ENCODE measurements around the gene GPR18. TPM values are rescaled to one million over a fixed set of nuclear protein-coding genes. Genes with fewer than 3 reads are reported as not detected.

The GPR18 gene
- total and polyA plus RNA-seq, 9 of the 15 experiments (the other 6 are each of a cell fraction or from before 2014, with no cell fraction given), result 0.75 TPM; not detected in 8

DNA sequence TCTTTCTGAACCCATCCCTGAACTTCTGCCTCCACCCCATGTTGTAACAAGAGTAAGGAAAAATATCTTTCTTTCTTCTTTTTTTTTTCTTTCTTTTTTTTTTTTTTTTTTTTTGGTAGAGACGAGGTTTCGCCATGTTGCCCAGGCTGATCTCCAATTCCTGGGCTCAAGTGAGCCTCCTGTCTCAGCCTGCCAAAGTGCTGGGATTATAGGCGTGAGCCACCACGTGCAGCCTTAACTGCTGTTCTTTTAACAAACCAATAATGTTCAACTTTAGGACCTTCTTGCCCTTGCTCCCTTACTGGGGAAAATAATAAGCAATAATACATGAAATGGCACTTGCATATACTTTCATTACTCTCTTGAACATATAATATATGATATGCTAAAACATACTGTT lies 29.4 kb upstream of the GPR18 start:
- ChIA-PET CTCF (ENCODE audit: low intra/inter-chr PET ratio) (no interaction called here), POLR2A (no interaction called here)
- intact Hi-C loops (cut with micrococcal nuclease) (no loop called here), in situ Hi-C loops (cut with MboI) (no loop called here)
- ATAC-seq, result no peak
- FAIRE-seq, result no peak
- H4K20me1 ChIP-seq (replicated peaks; ENCODE audit: control insufficient read depth, insufficient read depth, low read length), result no peaks in the 10 kb centered on the region
- WGBS (ENCODE audit: insufficient coverage, low coverage, missing lambda C conversion rate), result 95% methylated on average over 2 of the region's 4 CpGs
- no peak overlapping the region for H3K4me3 ChIP-seq
- no peak overlapping the region for H3K9ac ChIP-seq (ENCODE audit: insufficient read depth in 1 of 2, low read depth in 2 of 2, low read length in 2 of 2)
- no peaks in the 10 kb centered on the region; a peak in 2 of 5 replicates for H3K4me1 ChIP-seq (replicated peaks in 1 of 2; ENCODE audit: control insufficient read depth in 2 of 2, insufficient read depth in 2 of 2, low read length in 2 of 2)
- BruUV-seq (replicated peaks), result no TSS peak
- no peak overlapping the region for H3K27ac ChIP-seq (ENCODE audit: extremely low read depth, low read depth, low read length)
- 0 out of 3 replicates have a peak, but pooled peaks cover 6% of the 10 kb centered on the region for H3K36me3 ChIP-seq (ENCODE audit: control insufficient read depth, insufficient read depth, low read length)
- H2AFZ ChIP-seq (ENCODE audit: low read depth, low read length), result no peak overlapping the region
- no peak for DNase-seq (ENCODE audit: extremely low read depth in 1 of 4, low spot score in 3 of 4)
- H3K4me2 ChIP-seq (ENCODE audit: insufficient read depth, low read length), result no peak overlapping the region
- H3K9me1 ChIP-seq (ENCODE audit: control insufficient read depth, insufficient read depth, low read length), result no peaks in the 10 kb centered on the region
- no peaks in the 10 kb centered on the region for H3K27me3 ChIP-seq (ENCODE audit: control insufficient read depth in 2 of 2, insufficient read depth in 2 of 2, low read length in 2 of 2)
- H3K79me2 ChIP-seq (ENCODE audit: control insufficient read depth, insufficient read depth, low read length), result no peaks in the 10 kb centered on the region
- no peaks in the 10 kb centered on the region for H3K9me3 ChIP-seq (replicated peaks; ENCODE audit: control insufficient read depth, insufficient read depth, low read depth, low read length)
- no peak for TF ChIP-seq TOE1 (IDR thresholded peaks at IDR 0.05; ENCODE audit: borderline replicate concordance)
- TF ChIP-seq TOE1 (CRISPR knock-in tag; IDR thresholded peaks at IDR 0.05; ENCODE audit: borderline replicate concordance, low read depth), result no peak
- no peak for TF ChIP-seq MAFK (IDR thresholded peaks at IDR 0.05; ENCODE audit: low read length)
- TF ChIP-seq ZNF165 (CRISPR knock-in tag; IDR thresholded peaks at IDR 0.05; ENCODE audit: borderline replicate concordance), result no peak
- no peak for TF ChIP-seq ARNT (IDR thresholded peaks at IDR 0.05)
- TF ChIP-seq XRCC4 (IDR thresholded peaks at IDR 0.05; ENCODE audit: extremely low read depth, insufficient read depth, insufficient read length), result no peak
- no peak for TF ChIP-seq NCOA1 (IDR thresholded peaks at IDR 0.05; ENCODE audit: low read depth)
- TF ChIP-seq NCOA6 (IDR thresholded peaks at IDR 0.05), result no peak
- TF ChIP-seq, protein P1, sequence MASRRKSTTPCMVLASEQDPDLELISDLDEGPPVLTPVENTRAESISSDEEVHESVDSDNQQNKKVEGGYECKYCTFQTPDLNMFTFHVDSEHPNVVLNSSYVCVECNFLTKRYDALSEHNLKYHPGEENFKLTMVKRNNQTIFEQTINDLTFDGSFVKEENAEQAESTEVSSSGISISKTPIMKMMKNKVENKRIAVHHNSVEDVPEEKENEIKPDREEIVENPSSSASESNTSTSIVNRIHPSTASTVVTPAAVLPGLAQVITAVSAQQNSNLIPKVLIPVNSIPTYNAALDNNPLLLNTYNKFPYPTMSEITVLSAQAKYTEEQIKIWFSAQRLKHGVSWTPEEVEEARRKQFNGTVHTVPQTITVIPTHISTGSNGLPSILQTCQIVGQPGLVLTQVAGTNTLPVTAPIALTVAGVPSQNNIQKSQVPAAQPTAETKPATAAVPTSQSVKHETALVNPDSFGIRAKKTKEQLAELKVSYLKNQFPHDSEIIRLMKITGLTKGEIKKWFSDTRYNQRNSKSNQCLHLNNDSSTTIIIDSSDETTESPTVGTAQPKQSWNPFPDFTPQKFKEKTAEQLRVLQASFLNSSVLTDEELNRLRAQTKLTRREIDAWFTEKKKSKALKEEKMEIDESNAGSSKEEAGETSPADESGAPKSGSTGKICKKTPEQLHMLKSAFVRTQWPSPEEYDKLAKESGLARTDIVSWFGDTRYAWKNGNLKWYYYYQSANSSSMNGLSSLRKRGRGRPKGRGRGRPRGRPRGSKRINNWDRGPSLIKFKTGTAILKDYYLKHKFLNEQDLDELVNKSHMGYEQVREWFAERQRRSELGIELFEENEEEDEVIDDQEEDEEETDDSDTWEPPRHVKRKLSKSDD (conservative IDR thresholded peaks at IDR 0.05; ENCODE audit: low read length), result no peak
- no peak for TF ChIP-seq YY1 (IDR thresholded peaks at IDR 0.05; ENCODE audit: borderline replicate concordance in 1 of 3, control insufficient read depth in 1 of 3, extremely low read depth in 1 of 3, insufficient read depth in 3 of 3, insufficient read length in 1 of 3, insufficient replicate concordance in 2 of 3, low read depth in 1 of 3, low read length in 2 of 3)
- no peak for TF ChIP-seq TGIF2 (CRISPR knock-in tag; IDR thresholded peaks at IDR 0.05)
- TF ChIP-seq CTBP1 (IDR thresholded peaks at IDR 0.05; ENCODE audit: borderline replicate concordance), result no peak
- TF ChIP-seq ZNF445 (CRISPR knock-in tag; IDR thresholded peaks at IDR 0.05; ENCODE audit: low read depth), result no peak
- no peak for TF ChIP-seq ZNF253 (CRISPR knock-in tag; conservative IDR thresholded peaks at IDR 0.05)
- no peak for TF ChIP-seq RAD51 (IDR thresholded peaks at IDR 0.05; ENCODE audit: borderline replicate concordance, low read depth)
- no peak for TF ChIP-seq CBX2 (IDR thresholded peaks at IDR 0.05; ENCODE audit: insufficient read depth, low read length, poor library complexity, severe bottlenecking)
- no peak for TF ChIP-seq NBN (IDR thresholded peaks at IDR 0.05; ENCODE audit: low read depth)
